ENCODE measurements around the gene TIAM1.

GRCh38 chr21:31268090-31268489, 76.0 kb downstream of the TIAM1 start:
- TF ChIP-seq CTCF (conservative IDR thresholded peaks at IDR 0.05) (no peak), EZH2 (IDR thresholded peaks at IDR 0.05; ENCODE audit: low read depth) (no peak)

All from PC-9 (cell line).